IPS-18a (cell line): ENCODE measurements around the gene EPSTI1.
"Not testable (repeated sequence)": the region's sequence is repeated elsewhere in the genome, so short reads cannot be mapped to it uniquely, and the experiment has no call there.

Experiments used
- H3K27ac ChIP-seq: one replicate; pipeline ENCODE4 v1.5.1; 2013; ENCODE audit warnings: low read length
- H3K27me3 ChIP-seq: one replicate; pipeline ENCODE4 v1.6.1; 2013; ENCODE audit warnings: mild to moderate bottlenecking, low read length; ENCODE audit not compliant: control insufficient read depth, insufficient read depth
- H3K36me3 ChIP-seq: one replicate; pipeline ENCODE4 v1.6.1; 2013; ENCODE audit warnings: low read depth, low read length; ENCODE audit not compliant: control insufficient read depth
- H3K4me1 ChIP-seq: one replicate; pipeline ENCODE4 v1.6.1; 2013; ENCODE audit warnings: low read depth, low read length; ENCODE audit not compliant: control insufficient read depth
- H3K4me3 ChIP-seq: one replicate; pipeline ENCODE4 v1.5.1; 2013; ENCODE audit warnings: low read length
- H3K9ac ChIP-seq: one replicate; pipeline ENCODE4 v1.6.1; 2013; ENCODE audit warnings: mild to moderate bottlenecking, low read length, moderate library complexity
- H3K9me3 ChIP-seq: one replicate; pipeline ENCODE4 v1.6.1; 2013; ENCODE audit warnings: low read depth, low read length; ENCODE audit not compliant: control insufficient read depth

Gene EPSTI1

GRCh38 chr13:42991898-42992763 is at the start of gene EPSTI1:
Gene EPSTI1, minus strand, starts transcription at chr13:42992241. Its CDS starts 76 bp downstream, at chr13:42992165.
- Histone ChIP-seq H3K4me1 (peaks cover 7% of the 10 kb centered on the region), H3K27me3 (peaks cover 28% of the 10 kb centered on the region), H3K36me3 (no peaks in the 10 kb centered on the region), H3K27ac (no peak within 1 kb of the TSS), H3K9ac (peak within 1 kb of the TSS; percentile 16), H3K4me3 (peak within 1 kb of the TSS; percentile 74), H3K9me3 (no peaks in the 10 kb centered on the region)

DNA sequence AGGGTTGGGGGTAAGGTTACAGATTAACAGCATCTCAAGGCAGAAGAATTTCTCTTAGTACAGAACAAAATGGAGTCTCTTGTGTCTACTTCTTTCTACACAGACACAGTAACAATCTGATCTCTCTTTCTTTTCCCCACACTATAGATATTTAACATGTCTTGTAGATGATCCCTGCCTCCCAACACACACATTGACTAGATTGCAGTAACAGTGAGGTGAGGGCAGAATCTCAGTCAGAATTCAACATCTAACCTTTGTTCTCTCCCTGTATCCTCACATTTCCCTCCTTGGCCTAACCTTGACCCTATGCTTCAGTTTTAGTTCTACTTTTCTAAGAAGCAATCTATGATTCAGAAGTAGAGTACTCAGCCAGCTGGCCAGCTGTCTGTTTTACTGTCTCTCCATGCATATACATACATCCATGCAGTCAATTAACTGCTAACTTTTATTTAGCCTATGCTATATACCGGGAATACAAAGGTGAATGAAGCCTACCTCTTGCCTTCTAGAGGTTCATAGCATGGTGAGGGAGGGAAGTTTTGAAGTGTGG is 49.4 kb upstream of the EPSTI1 start:
- no peaks in the 10 kb centered on the region for H3K4me1 ChIP-seq
- no peak overlapping the region for H3K27ac ChIP-seq

DNA sequence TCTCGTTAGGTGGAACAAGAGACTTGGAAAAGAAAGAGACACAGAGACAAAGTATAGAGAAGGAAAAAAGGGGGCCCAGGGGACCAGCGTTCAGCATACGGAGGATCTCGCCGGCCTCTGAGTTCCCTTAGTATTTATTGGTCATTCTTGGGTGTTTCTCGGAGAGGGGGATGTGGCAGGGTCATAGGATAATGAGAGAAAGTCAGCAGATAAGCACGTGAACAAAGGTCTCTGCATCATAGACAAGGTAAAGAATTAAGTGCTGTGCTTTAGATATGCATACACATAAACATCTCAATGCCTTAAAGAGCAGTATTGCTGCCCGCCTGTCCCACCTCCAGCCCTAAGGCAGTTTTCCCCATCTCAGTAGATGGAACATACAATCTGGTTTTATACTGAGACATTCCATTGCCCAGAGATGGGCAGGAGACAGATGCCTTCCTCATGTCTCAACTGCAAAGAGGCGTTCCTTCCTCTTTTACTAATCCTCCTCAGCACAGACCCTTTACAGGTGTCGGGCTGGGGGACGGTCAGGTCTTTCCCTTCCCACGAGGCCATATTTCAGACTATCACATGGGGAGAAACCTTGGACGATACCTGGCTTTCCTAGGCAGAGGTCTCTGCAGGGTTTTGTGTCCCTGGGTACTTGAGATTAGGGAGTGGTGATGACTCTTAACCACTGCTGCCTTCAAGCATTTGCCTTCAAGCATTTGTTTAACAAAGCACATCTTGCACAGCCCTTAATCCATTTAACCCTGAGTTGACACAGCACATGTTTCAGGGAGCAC is 48.7 kb upstream of the EPSTI1 start:
- H3K4me3 ChIP-seq, H3K4me1 ChIP-seq, H3K9me3 ChIP-seq, H3K27ac ChIP-seq, H3K27me3 ChIP-seq, H3K9ac ChIP-seq, H3K36me3 ChIP-seq: not testable (repeated sequence)

More for the DNA sequence above, 49.4 kb upstream of the EPSTI1 start:
- Histone ChIP-seq H3K9ac (no peak overlapping the region), H3K36me3 (no peaks in the 10 kb centered on the region), H3K9me3 (no peaks in the 10 kb centered on the region), H3K4me3 (no peak overlapping the region), H3K27me3 (no peaks in the 10 kb centered on the region)

DNA sequence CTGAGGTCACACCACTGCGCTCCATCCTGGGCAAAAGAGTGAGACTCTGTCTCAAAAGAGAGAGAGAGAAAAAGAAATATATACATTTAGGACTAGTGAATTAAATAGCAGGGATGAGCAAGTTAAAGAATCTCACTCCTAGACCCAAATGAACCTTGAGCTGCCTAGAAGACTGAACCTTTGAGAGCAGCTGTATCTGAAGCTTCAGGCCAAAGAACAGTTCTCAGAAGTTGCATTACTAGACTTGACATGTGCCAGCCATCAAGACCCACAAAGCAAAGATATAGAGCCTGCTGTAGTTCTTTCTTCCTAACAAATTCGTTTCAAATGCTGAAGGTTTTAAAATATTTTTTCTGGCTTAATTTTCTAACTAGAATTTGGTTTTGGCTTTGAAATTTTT is 47.9 kb upstream of the EPSTI1 start:
- H3K27ac ChIP-seq, result no peak overlapping the region
- H3K36me3 ChIP-seq, result no peaks in the 10 kb centered on the region
- H3K27me3 ChIP-seq, result no peaks in the 10 kb centered on the region
- no peaks in the 10 kb centered on the region for H3K4me1 ChIP-seq
- H3K9ac ChIP-seq, result no peak overlapping the region
- H3K9me3 ChIP-seq, result no peaks in the 10 kb centered on the region
- no peak overlapping the region for H3K4me3 ChIP-seq

DNA sequence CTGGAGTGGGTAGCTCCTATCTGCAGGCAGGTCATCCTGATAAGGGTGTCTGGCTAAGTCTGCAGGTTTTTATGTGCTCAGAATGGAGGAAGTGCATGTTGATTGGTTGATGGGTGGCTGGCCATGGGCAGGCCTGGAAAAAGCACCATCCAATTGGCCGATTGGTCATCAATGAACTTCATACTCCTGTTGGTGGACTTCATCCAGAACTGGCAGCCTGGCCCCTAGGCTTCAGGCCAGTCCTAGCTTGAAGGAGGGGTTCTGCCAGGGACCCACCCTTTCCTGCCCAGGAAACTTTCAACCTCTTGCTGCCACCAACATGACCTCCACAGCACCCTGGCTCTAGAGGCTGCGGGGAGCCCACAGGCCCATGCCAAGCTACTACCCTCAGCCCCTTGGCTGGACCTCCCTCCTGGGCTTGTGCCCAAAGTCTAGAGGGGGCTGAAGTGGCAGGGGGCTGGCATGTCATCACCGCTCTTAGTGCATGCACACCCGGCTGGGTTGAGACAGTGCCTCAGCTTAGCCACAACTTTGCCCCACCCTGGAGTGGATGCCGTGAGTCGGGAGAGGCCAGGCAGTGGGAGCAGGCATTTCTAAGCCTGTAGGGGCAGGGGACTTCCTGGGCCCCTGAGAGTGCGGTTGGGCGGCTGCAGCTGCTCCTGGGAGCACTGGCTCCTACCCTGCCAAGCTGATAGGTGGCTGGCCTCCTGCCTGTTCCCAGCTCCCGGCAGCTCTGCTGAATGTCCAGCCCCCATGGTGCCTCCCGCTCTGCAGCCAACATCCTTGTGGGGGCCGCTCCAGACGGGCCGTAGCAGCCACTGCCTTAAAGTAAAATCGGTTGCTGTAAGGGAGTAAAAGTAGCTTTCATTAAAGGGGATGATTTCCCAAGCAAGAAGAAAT is 44.6 kb upstream of the EPSTI1 start:
- H3K9me3 ChIP-seq, result no peaks in the 10 kb centered on the region
- no peak overlapping the region for H3K9ac ChIP-seq
- no peak overlapping the region for H3K27ac ChIP-seq
- no peaks in the 10 kb centered on the region for H3K4me1 ChIP-seq
- no peaks in the 10 kb centered on the region for H3K36me3 ChIP-seq
- H3K4me3 ChIP-seq, result no peak overlapping the region
- H3K27me3 ChIP-seq, result no peaks in the 10 kb centered on the region

GRCh38 chr13:43033038-43033437 is 41.0 kb upstream of the EPSTI1 start:
- Histone ChIP-seq H3K9ac (no peak overlapping the region), H3K27ac (no peak overlapping the region), H3K36me3 (no peaks in the 10 kb centered on the region), H3K4me3 (no peak overlapping the region), H3K9me3 (no peaks in the 10 kb centered on the region), H3K4me1 (no peaks in the 10 kb centered on the region), H3K27me3 (no peaks in the 10 kb centered on the region)

- Histone ChIP-seq H3K27ac (no peak overlapping the region), H3K9me3 (no peaks in the 10 kb centered on the region), H3K36me3 (no peaks in the 10 kb centered on the region), H3K27me3 (no peaks in the 10 kb centered on the region), H3K9ac (no peak overlapping the region), H3K4me1 (no peaks in the 10 kb centered on the region), H3K4me3 (no peak overlapping the region)
Measured at GRCh38 chr13:43031881-43032280, 39.8 kb upstream of the EPSTI1 start.

DNA sequence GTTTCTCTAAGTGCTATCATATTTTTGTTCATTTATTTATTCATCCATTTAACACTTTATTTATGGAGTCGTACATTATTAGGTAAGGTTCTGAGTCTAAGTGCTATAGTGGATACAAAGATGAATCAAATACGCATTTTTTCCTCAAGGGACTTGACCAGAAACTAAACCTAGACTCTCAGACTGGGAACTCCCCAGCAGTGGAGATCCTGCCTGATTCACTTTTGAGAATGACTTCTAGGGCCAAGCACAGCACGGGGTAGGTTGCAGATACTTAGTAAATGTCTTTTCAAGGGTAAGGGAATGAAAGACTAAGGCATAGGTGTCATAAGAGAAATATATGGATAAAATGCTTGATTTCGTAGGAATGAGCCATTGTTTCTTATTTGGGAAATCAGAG is 38.5 kb upstream of the EPSTI1 start:
- H3K4me3 ChIP-seq, result no peak overlapping the region
- no peaks in the 10 kb centered on the region for H3K9me3 ChIP-seq
- H3K36me3 ChIP-seq, result no peaks in the 10 kb centered on the region
- no peaks in the 10 kb centered on the region for H3K27me3 ChIP-seq
- H3K4me1 ChIP-seq, result no peaks in the 10 kb centered on the region
- no peak overlapping the region for H3K27ac ChIP-seq
- no peak overlapping the region for H3K9ac ChIP-seq

GRCh38 chr13:43026262-43026661 is 34.2 kb upstream of the EPSTI1 start:
- no peak overlapping the region for H3K27ac ChIP-seq
- H3K36me3 ChIP-seq, result no peaks in the 10 kb centered on the region
- H3K4me1 ChIP-seq, result no peaks in the 10 kb centered on the region
- H3K27me3 ChIP-seq, result no peaks in the 10 kb centered on the region
- H3K9me3 ChIP-seq, result no peaks in the 10 kb centered on the region
- no peak overlapping the region for H3K4me3 ChIP-seq
- H3K9ac ChIP-seq, result no peak overlapping the region

- no peak within 1 kb of the TSS for H3K9ac ChIP-seq
- H3K27me3 ChIP-seq, result no peaks in the 10 kb centered on the region
- H3K27ac ChIP-seq, result no peak within 1 kb of the TSS
- H3K36me3 ChIP-seq, result no peaks in the 10 kb centered on the region
- no peaks in the 10 kb centered on the region for H3K4me1 ChIP-seq
- no peak within 1 kb of the TSS for H3K4me3 ChIP-seq
- no peaks in the 10 kb centered on the region for H3K9me3 ChIP-seq
Measured at GRCh38 chr13:43023289-43023963, 31.4 kb upstream of the EPSTI1 start, which contains the start of gene DNAJC15. Gene DNAJC15, plus strand, starts transcription at chr13:43023586. Its CDS starts 41 bp downstream, at chr13:43023627.
